Measurements from ENCODE around the gene TTC3.

DNA sequence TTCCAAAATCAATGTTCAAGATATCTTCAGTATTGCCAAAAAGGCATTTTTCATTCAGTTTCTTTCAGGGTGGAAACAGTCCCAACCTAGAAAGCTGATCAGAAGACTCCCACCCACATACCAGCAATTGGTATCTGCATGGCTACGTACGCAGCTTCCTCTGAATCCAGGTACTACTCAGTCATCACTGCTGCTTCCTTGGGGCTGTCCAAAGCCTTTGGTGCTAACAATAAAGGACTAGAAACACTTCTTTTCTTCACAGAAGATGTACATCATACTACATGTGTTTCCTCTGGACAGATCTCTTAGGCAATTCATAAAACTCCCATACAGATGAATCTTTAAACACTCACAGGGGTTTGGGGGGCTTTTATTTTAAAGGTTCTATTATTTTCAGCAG, 164.3 kb downstream of the TTC3 start:
- TF ChIP-seq GATA2 (IDR thresholded peaks at IDR 0.05; ENCODE audit: low read depth, low read length) (no peak), GATA3 (IDR thresholded peaks at IDR 0.05; ENCODE audit: low read depth, low read length) (no peak)
